GM18520 (cell line): ENCODE results near the gene ZNF212.
"Not testable (repeated sequence)": the region's sequence is repeated elsewhere in the genome, so short reads cannot be mapped to it uniquely, and the experiment has no call there.

Experiments used
- ATAC-seq: cut with Tn5 transposase; IDR thresholded peaks from one replicate; pipeline ENCODE4 v1.9.1; 2021; ENCODE audit not compliant: unreplicated experiment

Gene ZNF212

GRCh38 chr7:149252378-149252777, 12.9 kb downstream of the ZNF212 start:
- ATAC-seq: no peak

GRCh38 chr7:149253665-149254064, 14.2 kb downstream of the ZNF212 start:
- no peak for ATAC-seq

- no peak for ATAC-seq
Observed at GRCh38 chr7:149254181-149254858, 14.9 kb downstream of the ZNF212 start.

GRCh38 chr7:149255174-149255573, 15.7 kb downstream of the ZNF212 start:
- ATAC-seq: no peak

GRCh38 chr7:149256568-149256967, 17.1 kb downstream of the ZNF212 start:
- no peak for ATAC-seq

- no peak for ATAC-seq
Observed at GRCh38 chr7:149257146-149257545, 17.7 kb downstream of the ZNF212 start.

GRCh38 chr7:149261316-149261828, 21.9 kb downstream of the ZNF212 start:
- ATAC-seq: no peak

- peak; percentile 83 for ATAC-seq
Observed at GRCh38 chr7:149261829-149262617, 22.6 kb downstream of the ZNF212 start, which contains the start of gene ZNF783. TSS of gene ZNF783 (plus strand) at chr7:149262196. CDS start at chr7:149262334, 138 bp downstream.

GRCh38 chr7:149266451-149266850, 27.0 kb downstream of the ZNF212 start:
- no peak for ATAC-seq

- no peak for ATAC-seq
Observed at GRCh38 chr7:149267733-149268132, 28.3 kb downstream of the ZNF212 start.

GRCh38 chr7:149274424-149274823, 35.0 kb downstream of the ZNF212 start:
- not testable (repeated sequence) for ATAC-seq

GRCh38 chr7:149277871-149278270, 38.4 kb downstream of the ZNF212 start:
- ATAC-seq: no peak

GRCh38 chr7:149278396-149278795, 38.9 kb downstream of the ZNF212 start:
- no peak for ATAC-seq

GRCh38 chr7:149279111-149279743, 39.8 kb downstream of the ZNF212 start:
- no peak for ATAC-seq

- no peak for ATAC-seq
Observed at GRCh38 chr7:149280151-149280550, 40.7 kb downstream of the ZNF212 start.

- ATAC-seq: no peak
Observed at GRCh38 chr7:149280661-149281507, 41.4 kb downstream of the ZNF212 start.

- no peak for ATAC-seq
Observed at GRCh38 chr7:149281508-149282330, 42.3 kb downstream of the ZNF212 start.

- ATAC-seq: no peak
Observed at GRCh38 chr7:149282331-149282655, 42.8 kb downstream of the ZNF212 start.

GRCh38 chr7:149283321-149283720, 43.9 kb downstream of the ZNF212 start:
- ATAC-seq: no peak

- no peak for ATAC-seq
Observed at GRCh38 chr7:149284343-149284742, 44.9 kb downstream of the ZNF212 start.
